ENCODE measurements around the gene C1QTNF3.

The C1QTNF3 gene

GRCh38 chr5:34007201-34007620 is 35.8 kb downstream of the C1QTNF3 start:
- Histone ChIP-seq H3K9me3 (replicated peaks; ENCODE audit: low read length) (no peaks in the 10 kb centered on the region), H3K9ac (ENCODE audit: low read depth, low read length) (peak overlapping the region; percentile 91), H3K36me3 (ENCODE audit: insufficient read depth, low read length) (peaks cover 20% of the 10 kb centered on the region), H3K27me3 (ENCODE audit: control insufficient read depth, insufficient read depth, low read length) (no peaks in the 10 kb centered on the region), H3K4me3 (ENCODE audit: low read length) (peak overlapping the region; percentile 96), H3K4me1 (ENCODE audit: control insufficient read depth, insufficient read depth, low read length) (peaks cover 23% of the 10 kb centered on the region), H3K4me2 (ENCODE audit: low read length) (peak overlapping the region; percentile 98)

GRCh38 chr5:34005681-34006080 is 37.3 kb downstream of the C1QTNF3 start:
- Histone ChIP-seq H3K4me3 (ENCODE audit: low read length) (no peak overlapping the region), H3K4me1 (ENCODE audit: control insufficient read depth, insufficient read depth, low read length) (peaks cover 23% of the 10 kb centered on the region), H3K9ac (ENCODE audit: low read depth, low read length) (no peak overlapping the region), H3K36me3 (ENCODE audit: insufficient read depth, low read length) (peaks cover 20% of the 10 kb centered on the region), H3K27me3 (ENCODE audit: control insufficient read depth, insufficient read depth, low read length) (no peaks in the 10 kb centered on the region), H3K9me3 (replicated peaks; ENCODE audit: low read length) (no peaks in the 10 kb centered on the region), H3K4me2 (ENCODE audit: low read length) (no peak overlapping the region)

- Histone ChIP-seq H3K27me3 (ENCODE audit: control insufficient read depth, insufficient read depth, low read length) (no peaks in the 10 kb centered on the region), H3K9me3 (replicated peaks; ENCODE audit: low read length) (no peaks in the 10 kb centered on the region), H3K36me3 (ENCODE audit: insufficient read depth, low read length) (peaks cover 20% of the 10 kb centered on the region), H3K4me3 (ENCODE audit: low read length) (no peak overlapping the region), H3K4me2 (ENCODE audit: low read length) (no peak overlapping the region), H3K9ac (ENCODE audit: low read depth, low read length) (no peak overlapping the region), H3K4me1 (ENCODE audit: control insufficient read depth, insufficient read depth, low read length) (peaks cover 23% of the 10 kb centered on the region)
Observed at GRCh38 chr5:34005211-34005610, 37.8 kb downstream of the C1QTNF3 start.

- Histone ChIP-seq H3K27me3 (ENCODE audit: control insufficient read depth, insufficient read depth, low read length) (no peaks in the 10 kb centered on the region), H3K9me3 (replicated peaks; ENCODE audit: low read length) (no peaks in the 10 kb centered on the region), H3K36me3 (ENCODE audit: insufficient read depth, low read length) (peaks cover 20% of the 10 kb centered on the region), H3K4me2 (ENCODE audit: low read length) (no peak overlapping the region), H3K4me1 (ENCODE audit: control insufficient read depth, insufficient read depth, low read length) (peaks cover 14% of the 10 kb centered on the region), H3K4me3 (ENCODE audit: low read length) (no peak overlapping the region), H3K9ac (ENCODE audit: low read depth, low read length) (no peak overlapping the region)
Observed at GRCh38 chr5:34003941-34004340, 39.1 kb downstream of the C1QTNF3 start.

- Histone ChIP-seq H3K9me3 (replicated peaks; ENCODE audit: low read length) (no peaks in the 10 kb centered on the region), H3K4me2 (ENCODE audit: low read length) (no peak overlapping the region), H3K36me3 (ENCODE audit: insufficient read depth, low read length) (peaks cover 20% of the 10 kb centered on the region), H3K4me1 (ENCODE audit: control insufficient read depth, insufficient read depth, low read length) (peaks cover 11% of the 10 kb centered on the region), H3K27me3 (ENCODE audit: control insufficient read depth, insufficient read depth, low read length) (no peaks in the 10 kb centered on the region), H3K4me3 (ENCODE audit: low read length) (no peak overlapping the region), H3K9ac (ENCODE audit: low read depth, low read length) (no peak overlapping the region)
Observed at GRCh38 chr5:34002629-34003328, 40.2 kb downstream of the C1QTNF3 start.

- H3K36me3 ChIP-seq (ENCODE audit: insufficient read depth, low read length), result peaks cover 20% of the 10 kb centered on the region
- no peaks in the 10 kb centered on the region for H3K27me3 ChIP-seq (ENCODE audit: control insufficient read depth, insufficient read depth, low read length)
- H3K4me1 ChIP-seq (ENCODE audit: control insufficient read depth, insufficient read depth, low read length), result peaks cover 8% of the 10 kb centered on the region
- H3K4me3 ChIP-seq (ENCODE audit: low read length), result no peak overlapping the region
- H3K4me2 ChIP-seq (ENCODE audit: low read length), result no peak overlapping the region
- H3K9ac ChIP-seq (ENCODE audit: low read depth, low read length), result no peak overlapping the region
- no peaks in the 10 kb centered on the region for H3K9me3 ChIP-seq (replicated peaks; ENCODE audit: low read length)
Observed at GRCh38 chr5:34001241-34001841, 41.7 kb downstream of the C1QTNF3 start.

GRCh38 chr5:33999978-34000377 is 43.0 kb downstream of the C1QTNF3 start:
- Histone ChIP-seq H3K4me3 (ENCODE audit: low read length) (no peak overlapping the region), H3K27me3 (ENCODE audit: control insufficient read depth, insufficient read depth, low read length) (no peaks in the 10 kb centered on the region), H3K9ac (ENCODE audit: low read depth, low read length) (no peak overlapping the region), H3K9me3 (replicated peaks; ENCODE audit: low read length) (no peaks in the 10 kb centered on the region), H3K4me1 (ENCODE audit: control insufficient read depth, insufficient read depth, low read length) (peaks cover 8% of the 10 kb centered on the region), H3K4me2 (ENCODE audit: low read length) (no peak overlapping the region), H3K36me3 (ENCODE audit: insufficient read depth, low read length) (peaks cover 20% of the 10 kb centered on the region)

- peak overlapping the region; percentile 31 for H3K4me2 ChIP-seq (ENCODE audit: low read length)
- H3K9ac ChIP-seq (ENCODE audit: low read depth, low read length), result no peak overlapping the region
- peaks cover 5% of the 10 kb centered on the region for H3K4me1 ChIP-seq (ENCODE audit: control insufficient read depth, insufficient read depth, low read length)
- no peaks in the 10 kb centered on the region for H3K27me3 ChIP-seq (ENCODE audit: control insufficient read depth, insufficient read depth, low read length)
- H3K9me3 ChIP-seq (replicated peaks; ENCODE audit: low read length), result no peaks in the 10 kb centered on the region
- no peak overlapping the region for H3K4me3 ChIP-seq (ENCODE audit: low read length)
- H3K36me3 ChIP-seq (ENCODE audit: insufficient read depth, low read length), result peaks cover under 1% of the 10 kb centered on the region
Observed at GRCh38 chr5:33997331-33997983, 45.6 kb downstream of the C1QTNF3 start.

- H3K27me3 ChIP-seq (ENCODE audit: control insufficient read depth, insufficient read depth, low read length), result no peaks in the 10 kb centered on the region
- H3K4me1 ChIP-seq (ENCODE audit: control insufficient read depth, insufficient read depth, low read length), result peaks cover 5% of the 10 kb centered on the region
- H3K9ac ChIP-seq (ENCODE audit: low read depth, low read length), result no peak overlapping the region
- H3K36me3 ChIP-seq (ENCODE audit: insufficient read depth, low read length), result no peaks in the 10 kb centered on the region
- H3K4me3 ChIP-seq (ENCODE audit: low read length), result no peak overlapping the region
- H3K4me2 ChIP-seq (ENCODE audit: low read length), result no peak overlapping the region
- no peaks in the 10 kb centered on the region for H3K9me3 ChIP-seq (replicated peaks; ENCODE audit: low read length)
Observed at GRCh38 chr5:33995865-33996264, 47.1 kb downstream of the C1QTNF3 start.

- H3K9me3 ChIP-seq (replicated peaks; ENCODE audit: low read length), result no peaks in the 10 kb centered on the region
- H3K4me2 ChIP-seq (ENCODE audit: low read length), result no peak overlapping the region
Observed at GRCh38 chr5:33994845-33995244, 48.2 kb downstream of the C1QTNF3 start.

GRCh38 chr5:33992864-33993263 is 50.1 kb downstream of the C1QTNF3 start:
- H3K9me3 ChIP-seq (replicated peaks; ENCODE audit: low read length), result no peaks in the 10 kb centered on the region
- H3K9ac ChIP-seq (ENCODE audit: low read depth, low read length), result no peak overlapping the region
- H3K36me3 ChIP-seq (ENCODE audit: insufficient read depth, low read length), result peaks cover 17% of the 10 kb centered on the region
- H3K4me1 ChIP-seq (ENCODE audit: control insufficient read depth, insufficient read depth, low read length), result peaks cover 5% of the 10 kb centered on the region
- H3K4me2 ChIP-seq (ENCODE audit: low read length), result no peak overlapping the region
- no peaks in the 10 kb centered on the region for H3K27me3 ChIP-seq (ENCODE audit: control insufficient read depth, insufficient read depth, low read length)
- no peak overlapping the region for H3K4me3 ChIP-seq (ENCODE audit: low read length)

More at GRCh38 chr5:33994845-33995244, 48.2 kb downstream of the C1QTNF3 start:
- Histone ChIP-seq H3K27me3 (ENCODE audit: control insufficient read depth, insufficient read depth, low read length) (no peaks in the 10 kb centered on the region), H3K9ac (ENCODE audit: low read depth, low read length) (no peak overlapping the region), H3K4me1 (ENCODE audit: control insufficient read depth, insufficient read depth, low read length) (peaks cover 5% of the 10 kb centered on the region), H3K36me3 (ENCODE audit: insufficient read depth, low read length) (no peaks in the 10 kb centered on the region), H3K4me3 (ENCODE audit: low read length) (no peak overlapping the region)

Data from skeletal muscle satellite cell (primary cell).